Spleen (tissue), 11 donors: ENCODE results near the gene SH3RF3. TPM values are rescaled to one million over a fixed set of nuclear protein-coding genes. Genes with fewer than 3 reads are reported as not detected.
A peak's percentile ranks its signal among the peaks of the same experiment; 100 is the strongest.

ENCODE experiments used
- DNase-seq: peaks from one replicate; pipeline ENCODE4 v3.0.0-alpha.2; 2020
- H3K27ac ChIP-seq, 8 donors: fragments of 200-600 bp; sonication (generic) in 7 of 8; 1 replicate in 4 of 8; 2 replicates in 4 of 8; pipeline versions ENCODE4 v1.5.0 to v1.8.0; 2016 to 2021; ENCODE audit warnings: inconsistent platforms in 4 of 8, mild to moderate bottlenecking in 4 of 8, moderate library complexity in 1 of 8
- H3K27me3 ChIP-seq, 7 donors: fragments of 200-600 bp; sonication (generic) in 6 of 7; replicated peaks in 1 of 7; 1 replicate in 4 of 7; 2 replicates in 3 of 7; pipeline versions ENCODE4 v1.5.0 to v1.8.0; 2016 to 2021; ENCODE audit warnings: inconsistent platforms in 3 of 7, mild to moderate bottlenecking in 1 of 7
- H3K36me3 ChIP-seq, 6 donors: fragments of 200-600 bp; sonication (generic) in 5 of 6; 1 replicate in 4 of 6; 2 replicates in 2 of 6; pipeline versions ENCODE4 v1.5.0 to v1.8.0; 2016 to 2021; ENCODE audit warnings: inconsistent platforms in 2 of 6
- H3K4me1 ChIP-seq, 6 donors: fragments of 200-600 bp; sonication (generic) in 5 of 6; 1 replicate in 3 of 6; 2 replicates in 3 of 6; pipeline versions ENCODE4 v1.5.0 to v1.8.0; 2016 to 2021; ENCODE audit warnings: inconsistent platforms in 3 of 6
- H3K4me3 ChIP-seq, 8 donors: fragments of 200-600 bp; sonication (generic) in 7 of 8; 1 replicate in 4 of 8; 2 replicates in 4 of 8; pipeline versions ENCODE4 v1.5.0 to v1.8.0; 2016 to 2021; ENCODE audit warnings: inconsistent platforms in 4 of 8, mild to moderate bottlenecking in 4 of 8, moderate library complexity in 2 of 8
- H3K9me3 ChIP-seq, 8 donors: fragments of 200-600 bp; sonication (generic) in 7 of 8; 1 replicate in 4 of 8; 2 replicates in 4 of 8; pipeline versions ENCODE4 v1.5.0 to v1.8.0; 2016 to 2021; ENCODE audit warnings: inconsistent platforms in 4 of 8
- CTCF ChIP-seq, 11 experiments: fragments of 200-600 bp in 7 of 11; fragments of 450-650 bp in 4 of 11; sonication (generic) in 4 of 11; IDR thresholded peaks in 8 of 11; conservative IDR thresholded peaks in 3 of 11; 1 replicate in 7 of 11; 2 replicates in 4 of 11; pipeline versions ENCODE4 v1.4.0 to v1.8.0; 2016 to 2021; ENCODE audit warnings: antibody characterized with exemption in 11 of 11, inconsistent platforms in 4 of 11, mild to moderate bottlenecking in 1 of 11
- POLR2A ChIP-seq, 3 donors: fragments of 450-650 bp; IDR thresholded peaks; one replicate each; pipeline ENCODE4 v1.5.1; 2017; ENCODE audit warnings: antibody characterized with exemption in 3 of 3, mild to moderate bottlenecking in 1 of 3
- POLR2AphosphoS5 ChIP-seq, 3 donors: sonication (generic); formaldehyde crosslinking; IDR thresholded peaks; one replicate each; pipeline ENCODE4 v1.5.1; 2017; ENCODE audit warnings: antibody characterized with exemption in 3 of 3
- WGBS, 5 donors: extraction: QIAGEN DNeasy Blood & Tissue Kit in 3 of 5; methylation state at CpG; one replicate each; pipeline versions ENCODE4 v1.1.5 to v1.1.7; 2013 to 2018; 5-methylcytosine and 5-hydroxymethylcytosine counted together
- intact Hi-C: fragments of 100-400 bp; cut with DNase I; formaldehyde crosslinking; loops from one replicate; pipeline ENCODE4 v1.15.0; 2023; ENCODE audit warnings: low total_unique reads
- polyA plus RNA-seq, 3 donors: library from polyadenylated mRNA; stranded (reverse); fragments of 200-250 nt; gene quantifications; one replicate each; pipeline ENCODE4 v1.2.1, GENCODE V29; 2013
- total RNA-seq, 7 donors: library from RNA; depleted of rRNA in 3 of 7; stranded (reverse); fragments of >200 nt in 3 of 7; fragmentation: NEBNext Ultra II Directional in 4 of 7; extraction: Animal tissue kit (Norgen Biotek cat#: 25700) in 4 of 7; gene quantifications; one replicate each; pipeline versions ENCODE4 v1.1.0 to v1.2.1, GENCODE V29; 2016 to 2021
- donor health status: healthy with polysubstance abuse.
- donor health status: DM: no; HTN: no; CAD: no; lungs with moderate emphysema.
- donor health status: DM: no; HTN: no; CAD: no.
- donor health status: Bipolar disorder and iron deficiency.
- donor health status: healthy.
- donor health status: DM: no; HTN: no; CAD: no.
- donor health status: DM: yes; HTN: yes; CAD: no.

The SH3RF3 gene
- total and polyA plus RNA-seq, 10 donors = 1.3 to 7.6 (median 4.7) TPM

DNA sequence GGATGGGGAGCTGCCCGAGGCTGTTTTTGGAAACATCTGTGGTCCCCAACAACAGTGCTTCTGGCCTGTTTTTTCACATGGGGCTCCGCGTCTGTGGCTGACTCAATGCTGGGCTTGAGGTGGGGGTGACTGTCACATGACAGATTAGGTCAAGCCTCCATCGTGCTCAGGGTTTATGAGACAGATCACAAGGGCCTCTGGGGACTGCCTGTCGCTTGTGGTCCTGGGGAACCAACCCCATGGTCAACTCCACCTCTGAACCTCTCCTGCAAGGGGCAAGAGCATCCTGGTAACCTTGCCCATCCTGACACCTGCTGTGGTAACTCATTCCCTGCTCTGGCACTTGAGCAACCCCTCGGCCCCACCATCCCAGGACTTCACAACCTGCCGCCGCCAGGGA is 47.6 kb upstream of the SH3RF3 start:
- Histone ChIP-seq H3K27ac (no peak overlapping the region), H3K27me3 (peaks cover 0 to 8% (median 0%) of the 10 kb centered on the region in 7 donors), H3K4me1 (no peaks in the 10 kb centered on the region), H3K36me3 (no peaks in the 10 kb centered on the region), H3K9me3 (peaks cover 0 to 5% (median 0%) of the 10 kb centered on the region in 8 donors), H3K4me3 (no peak overlapping the region)
- DNase-seq = peak; percentile 56
- TF ChIP-seq CTCF (IDR thresholded peaks at IDR 0.05 in 8 of 11, conservative IDR thresholded peaks at IDR 0.05 in 3 of 11) (no peak), POLR2A (IDR thresholded peaks at IDR 0.05) (no peak), POLR2AphosphoS5 (IDR thresholded peaks at IDR 0.05) (no peak)
- 75 to 81% (median 79%) methylated on average over 6 to 8 of the region's 8 CpGs for WGBS, 5 donors
- intact Hi-C loops = no loop called here

GRCh38 chr2:109083771-109084170 is 45.2 kb upstream of the SH3RF3 start:
- H3K4me1 ChIP-seq = no peaks in the 10 kb centered on the region
- intact Hi-C loops = no loop called here
- WGBS, 5 donors = 80 to 94% (median 83%) methylated on average over 4 of the region's 4 CpGs
- no peak for TF ChIP-seq CTCF (IDR thresholded peaks at IDR 0.05 in 8 of 11, conservative IDR thresholded peaks at IDR 0.05 in 3 of 11)
- peaks cover 0 to 8% (median 0%) of the 10 kb centered on the region in 7 donors for H3K27me3 ChIP-seq
- no peak overlapping the region for H3K4me3 ChIP-seq
- peaks cover 0 to 5% (median 0%) of the 10 kb centered on the region in 8 donors for H3K9me3 ChIP-seq
- DNase-seq = peak; percentile 22
- H3K27ac ChIP-seq = no peak overlapping the region
- H3K36me3 ChIP-seq = no peaks in the 10 kb centered on the region

GRCh38 chr2:109084341-109084740 is 44.7 kb upstream of the SH3RF3 start:
- H3K27me3 ChIP-seq = peaks cover 0 to 8% (median 0%) of the 10 kb centered on the region in 7 donors
- no peak for TF ChIP-seq CTCF (IDR thresholded peaks at IDR 0.05 in 8 of 11, conservative IDR thresholded peaks at IDR 0.05 in 3 of 11)
- TF ChIP-seq POLR2A (IDR thresholded peaks at IDR 0.05) = no peak
- TF ChIP-seq POLR2AphosphoS5 (IDR thresholded peaks at IDR 0.05) = no peak
- peak; percentile 36 for DNase-seq
- 74 to 97% (median 88%) methylated on average over 3 of the region's 3 CpGs for WGBS, 5 donors
- peaks cover 0 to 5% (median 0%) of the 10 kb centered on the region in 8 donors for H3K9me3 ChIP-seq
- H3K27ac ChIP-seq = no peak overlapping the region
- H3K4me3 ChIP-seq = no peak overlapping the region
- H3K36me3 ChIP-seq = no peaks in the 10 kb centered on the region
- intact Hi-C loops = no loop called here
- no peaks in the 10 kb centered on the region for H3K4me1 ChIP-seq

DNA sequence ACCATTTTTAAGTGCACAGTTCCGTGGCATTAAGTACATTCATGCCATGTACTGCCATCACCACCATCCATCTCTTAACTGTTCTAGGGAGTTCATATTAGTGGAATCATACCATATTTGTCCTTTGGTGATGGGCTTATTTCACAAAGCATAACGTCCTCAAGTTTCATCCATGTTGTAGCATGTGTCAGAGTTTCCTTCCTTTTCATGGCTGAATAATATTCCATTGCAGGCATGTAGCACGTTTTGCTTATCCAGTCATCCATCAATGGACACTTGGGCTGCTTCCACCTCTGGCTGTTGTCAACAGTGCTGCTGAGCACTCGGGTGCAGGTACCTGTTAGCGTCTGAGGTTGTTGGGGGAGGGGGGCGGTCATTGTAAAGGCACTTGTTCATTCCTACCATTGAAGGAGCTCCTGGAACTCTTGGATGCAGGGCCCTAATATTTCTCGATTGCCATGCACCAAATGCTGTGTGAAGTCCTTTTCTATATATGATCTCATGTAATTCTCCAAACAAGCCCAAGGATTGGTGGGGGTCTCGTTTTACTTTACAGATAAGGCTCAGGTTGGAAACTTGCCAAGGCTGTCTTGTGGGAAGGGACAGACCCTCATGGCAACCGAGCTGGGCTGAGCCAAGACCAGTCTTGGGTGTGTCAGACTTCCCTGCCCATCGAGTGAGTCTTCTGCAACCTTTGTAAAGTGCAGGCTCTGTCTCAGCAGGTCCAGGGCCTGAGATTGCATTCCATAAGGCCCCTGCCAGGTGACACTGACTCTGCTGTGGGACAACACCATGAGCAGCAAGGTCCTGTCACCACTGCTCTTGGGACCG is 42.9 kb upstream of the SH3RF3 start:
- intact Hi-C loops = no loop called here
- peak; percentile 28 for DNase-seq

More for the DNA sequence above, 42.9 kb upstream of the SH3RF3 start:
- Histone ChIP-seq H3K4me1 (no peaks in the 10 kb centered on the region), H3K9me3 (peaks cover 0 to 5% (median 0%) of the 10 kb centered on the region in 8 donors), H3K27me3 (peaks cover 0 to 4% (median 0%) of the 10 kb centered on the region in 7 donors), H3K27ac (no peak overlapping the region), H3K4me3 (no peak overlapping the region), H3K36me3 (no peaks in the 10 kb centered on the region)
- WGBS, 5 donors = 85 to 91% (median 89%) methylated on average over 11 of the region's 11 CpGs
- no peak for TF ChIP-seq POLR2A (IDR thresholded peaks at IDR 0.05)
- TF ChIP-seq POLR2AphosphoS5 (IDR thresholded peaks at IDR 0.05) = no peak
- TF ChIP-seq CTCF (IDR thresholded peaks at IDR 0.05 in 8 of 11, conservative IDR thresholded peaks at IDR 0.05 in 3 of 11) = no peak
